Measurements from ENCODE around the gene NXN.

DNA sequence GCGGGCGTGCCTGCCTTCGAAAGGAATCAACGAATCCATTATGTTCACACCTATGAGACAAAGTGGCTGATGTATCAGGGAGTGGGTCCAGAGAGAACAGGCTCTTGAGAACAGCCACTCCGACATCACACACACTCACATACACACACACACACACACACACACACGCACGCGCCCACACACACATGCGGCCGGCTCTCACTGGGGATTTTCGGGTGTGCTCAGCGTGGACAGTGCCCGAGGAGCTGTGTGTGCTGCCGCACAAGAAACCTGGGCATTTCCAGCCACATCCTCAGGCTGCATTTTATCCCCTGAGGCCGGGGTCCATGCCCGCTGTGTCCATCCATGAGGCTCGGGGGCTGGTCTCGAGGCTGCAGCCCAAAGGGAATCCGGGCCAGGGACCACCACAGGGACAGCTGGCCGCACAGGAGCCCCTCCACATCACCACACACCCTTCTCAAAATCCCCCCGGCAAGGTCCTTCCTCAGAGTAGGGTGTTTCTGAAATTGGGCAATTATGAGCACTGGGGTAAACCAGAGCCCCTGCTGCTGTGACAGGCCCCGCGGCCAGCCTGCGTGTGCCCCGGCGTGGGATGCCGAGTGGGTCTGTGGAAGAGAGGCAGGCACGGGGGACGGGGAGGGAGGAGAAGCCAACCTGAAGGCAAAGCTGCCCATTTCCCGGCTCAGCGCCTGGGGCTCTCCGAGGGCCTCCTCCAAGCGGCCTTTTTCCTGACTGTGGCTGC, 172.6 kb downstream of the NXN start:
- TF ChIP-seq CTCF (conservative IDR thresholded peaks at IDR 0.05; ENCODE audit: low read depth, low read length): no peak
- TF ChIP-seq EZH2 (IDR thresholded peaks at IDR 0.05; ENCODE audit: borderline replicate concordance, low read depth, low read length, poor library complexity, severe bottlenecking): no peak

Data from A673 (cell line).